ENCODE results near the gene SMIM17. TPM values are rescaled to one million over a fixed set of nuclear protein-coding genes. Genes with fewer than 3 reads are reported as not detected.

Gene SMIM17
- total RNA-seq, 1 donor from 2014 or later = 2.4 TPM

GRCh38 chr19:56595548-56595899, 47.4 kb upstream of the SMIM17 start:
- Histone ChIP-seq H3K9ac (peak overlapping the region; percentile 64), H3K36me3 (peaks cover 8% of the 10 kb centered on the region), H3K4me1 (peaks cover 3% of the 10 kb centered on the region), H4K20me1 (ENCODE audit: low read depth) (no peaks in the 10 kb centered on the region), H3K4me2 (peak overlapping the region; percentile 83), H3K79me2 (ENCODE audit: low read depth) (peaks cover 46% of the 10 kb centered on the region), H2AFZ (replicated peaks) (peak overlapping the region; percentile 95), H3K9me3 (ENCODE audit: low read depth) (no peaks in the 10 kb centered on the region), H3K27me3 (no peaks in the 10 kb centered on the region), H3K4me3 (peak overlapping the region; percentile 79), H3K27ac (no peak overlapping the region), H3F3A (ENCODE audit: low read depth) (no peaks in the 10 kb centered on the region)
- peak overlapping the region; percentile 99 for H3K27ac Mint-ChIP-seq
- H3K4me3 Mint-ChIP-seq = peak overlapping the region; percentile 97
- no peak for TF ChIP-seq CTCF (IDR thresholded peaks at IDR 0.05)
- TF ChIP-seq EZH2 (IDR thresholded peaks at IDR 0.05) = no peak
- TF ChIP-seq EZH2phosphoT487 (IDR thresholded peaks at IDR 0.05) = no peak
- no peak for DNase-seq (ENCODE audit: low spot score)
- peaks cover 78% of the 10 kb centered on the region for H3K9me3 Mint-ChIP-seq
- H3K27me3 Mint-ChIP-seq (ENCODE audit: insufficient read depth, low read depth) = peaks cover 7% of the 10 kb centered on the region
- H3K4me1 Mint-ChIP-seq = peaks cover 8% of the 10 kb centered on the region
- peaks cover 43% of the 10 kb centered on the region for H3K36me3 Mint-ChIP-seq

- Mint-ChIP-seq H3K27me3 (ENCODE audit: insufficient read depth, low read depth) (peaks cover 9% of the 10 kb centered on the region), H3K36me3 (peaks cover 54% of the 10 kb centered on the region), H3K4me3 (peak overlapping the region; percentile 97), H3K9me3 (peaks cover 81% of the 10 kb centered on the region), H3K27ac (no peak overlapping the region), H3K4me1 (peaks cover 8% of the 10 kb centered on the region)
- H3K4me1 ChIP-seq = peaks cover 3% of the 10 kb centered on the region
- no peaks in the 10 kb centered on the region for H4K20me1 ChIP-seq (ENCODE audit: low read depth)
- peaks cover 58% of the 10 kb centered on the region for H3K79me2 ChIP-seq (ENCODE audit: low read depth)
- no peaks in the 10 kb centered on the region for H3K9me3 ChIP-seq (ENCODE audit: low read depth)
- H3K27ac ChIP-seq = no peak overlapping the region
- peak overlapping the region; percentile 79 for H3K4me3 ChIP-seq
- H3K9ac ChIP-seq = no peak overlapping the region
- H3K4me2 ChIP-seq = peak overlapping the region; percentile 83
- H3K27me3 ChIP-seq = no peaks in the 10 kb centered on the region
- no peaks in the 10 kb centered on the region for H3F3A ChIP-seq (ENCODE audit: low read depth)
- H2AFZ ChIP-seq (replicated peaks) = no peak overlapping the region
- H3K36me3 ChIP-seq = peaks cover 8% of the 10 kb centered on the region
- no peak for TF ChIP-seq EZH2phosphoT487 (IDR thresholded peaks at IDR 0.05)
- TF ChIP-seq CTCF (IDR thresholded peaks at IDR 0.05) = no peak
- TF ChIP-seq EZH2 (IDR thresholded peaks at IDR 0.05) = no peak
- DNase-seq (ENCODE audit: low spot score) = no peak
Measured at GRCh38 chr19:56596676-56597075, 46.3 kb upstream of the SMIM17 start.

GRCh38 chr19:56597696-56598095, 45.3 kb upstream of the SMIM17 start:
- Histone ChIP-seq H3K4me1 (peaks cover 3% of the 10 kb centered on the region), H3K4me3 (no peak overlapping the region), H2AFZ (replicated peaks) (no peak overlapping the region), H4K20me1 (ENCODE audit: low read depth) (no peaks in the 10 kb centered on the region), H3K36me3 (peaks cover 15% of the 10 kb centered on the region), H3K4me2 (no peak overlapping the region), H3K9me3 (ENCODE audit: low read depth) (no peaks in the 10 kb centered on the region), H3K79me2 (ENCODE audit: low read depth) (peaks cover 68% of the 10 kb centered on the region), H3K9ac (no peak overlapping the region), H3F3A (ENCODE audit: low read depth) (no peaks in the 10 kb centered on the region), H3K27me3 (no peaks in the 10 kb centered on the region), H3K27ac (no peak overlapping the region)
- Mint-ChIP-seq H3K27ac (no peak overlapping the region), H3K4me3 (no peak overlapping the region), H3K36me3 (peaks cover 64% of the 10 kb centered on the region), H3K4me1 (peaks cover 8% of the 10 kb centered on the region), H3K27me3 (ENCODE audit: insufficient read depth, low read depth) (peaks cover 9% of the 10 kb centered on the region), H3K9me3 (peaks cover 83% of the 10 kb centered on the region)
- no peak for TF ChIP-seq EZH2phosphoT487 (IDR thresholded peaks at IDR 0.05)
- TF ChIP-seq CTCF (IDR thresholded peaks at IDR 0.05) = no peak
- no peak for TF ChIP-seq EZH2 (IDR thresholded peaks at IDR 0.05)
- DNase-seq (ENCODE audit: low spot score) = no peak

Data from neural progenitor cell (in vitro differentiated cells).